H1 (cell line): ENCODE results near the gene ZSWIM7.

Experiments
- BRCA1 ChIP-seq: IDR thresholded peaks from 2 replicates; pipeline ENCODE4 v1.6.1; 2012; ENCODE audit warnings: low read depth, low read length, improper control_type of control experiment
- EP300 ChIP-seq, 2 experiments: IDR thresholded peaks; 1 replicate in 1 of 2; 2 replicates in 1 of 2; pipeline ENCODE4 v1.6.1; 2011 to 2012; ENCODE audit warnings: low read depth in 2 of 2, low read length in 2 of 2, mild to moderate bottlenecking in 2 of 2, borderline replicate concordance in 1 of 2, inconsistent platforms in 1 of 2, moderate library complexity in 1 of 2
- MAFK ChIP-seq: IDR thresholded peaks from 2 replicates; pipeline ENCODE4 v1.6.1; 2012; ENCODE audit warnings: low read depth, mild to moderate bottlenecking, improper control_type of control experiment, low read length
- POLR2A ChIP-seq, 2 experiments: IDR thresholded peaks; 1 replicate in 1 of 2; 2 replicates in 1 of 2; pipeline ENCODE4 v1.6.1; 2011; ENCODE audit warnings: low read depth in 2 of 2, low read length in 2 of 2, mild to moderate bottlenecking in 2 of 2; ENCODE audit errors: control extremely low read depth in 1 of 2
- SP1 ChIP-seq: IDR thresholded peaks from 2 replicates; pipeline ENCODE4 v1.6.1; 2011; ENCODE audit warnings: low read depth, low read length
- SRF ChIP-seq: IDR thresholded peaks from 2 replicates; pipeline ENCODE4 v1.6.1; 2011; ENCODE audit warnings: mild to moderate bottlenecking, low read depth, low read length, moderate library complexity
- TAF1 ChIP-seq: IDR thresholded peaks from 2 replicates; pipeline ENCODE4 v1.6.1; 2011; ENCODE audit warnings: mild to moderate bottlenecking, low read depth, low read length
- TF ChIP-seq, protein P1 (sequence below): IDR thresholded peaks from 2 replicates; pipeline ENCODE4 v1.6.1; 2011; ENCODE audit warnings: low read length, improper control_type of control experiment
- TF ChIP-seq, protein P2 (sequence below), 3 experiments: IDR thresholded peaks; 1 replicate in 2 of 3; 2 replicates in 1 of 3; pipeline versions ENCODE4 v1.5.1 to v1.6.1; 2011; ENCODE audit warnings: low read length in 3 of 3, mild to moderate bottlenecking in 3 of 3, inconsistent platforms in 2 of 3, low read depth in 1 of 3, moderate library complexity in 1 of 3; ENCODE audit not compliant: insufficient read depth in 1 of 3; ENCODE audit errors: control extremely low read depth in 1 of 3

DNA sequence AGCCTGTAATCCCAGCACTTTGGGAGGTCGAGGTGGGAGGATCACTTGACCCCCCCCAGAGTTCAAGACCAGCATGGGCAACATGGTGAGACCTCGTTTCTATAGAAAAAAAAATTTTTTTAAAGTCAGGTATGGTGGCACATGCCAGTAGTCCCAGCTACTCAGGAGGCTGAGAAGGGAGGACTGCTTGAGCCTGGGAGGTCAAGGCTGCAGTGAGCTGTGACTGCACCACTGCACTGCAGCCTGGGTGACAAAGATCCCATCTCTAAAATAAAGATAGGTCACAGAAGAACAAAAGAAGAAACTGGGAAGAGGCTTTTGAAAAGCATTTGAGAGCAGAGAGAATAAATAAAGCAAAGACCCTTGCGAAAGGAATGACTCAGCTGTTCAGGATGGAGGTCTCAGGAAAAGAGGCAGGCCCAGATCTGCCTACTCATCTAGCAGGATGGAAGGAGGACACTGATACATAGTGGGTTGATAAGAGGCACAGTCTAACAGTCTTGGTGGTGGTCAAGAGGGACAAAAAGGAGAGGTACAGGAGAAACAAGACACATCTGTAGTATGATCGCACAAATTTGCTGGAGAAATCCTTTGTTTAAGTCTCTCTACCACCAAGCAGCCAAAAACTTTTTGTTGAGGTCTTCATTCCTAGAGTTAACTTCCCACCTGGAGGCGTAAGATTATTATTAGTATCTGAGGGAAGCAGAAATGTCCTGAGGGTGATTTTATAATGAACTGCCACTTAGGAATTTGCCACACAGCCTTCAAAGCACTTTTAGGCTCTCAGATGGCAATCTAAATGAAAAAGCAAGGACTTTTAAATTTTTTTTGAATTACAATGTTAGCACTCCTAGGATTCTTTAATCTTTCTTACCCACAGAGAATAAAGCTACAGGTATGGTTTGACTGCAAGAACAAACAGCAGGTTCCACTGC is 17.6 kb downstream of the ZSWIM7 start:
- TF ChIP-seq BRCA1 (no peak), TAF1 (no peak), SRF (no peak), MAFK (peak; percentile 60), POLR2A (IDR thresholded peaks at IDR 0.05; ENCODE audit: control extremely low read depth in 1 of 2, low read depth in 2 of 2, low read length in 2 of 2) (no peak), SP1 (no peak), EP300 (IDR thresholded peaks at IDR 0.05; ENCODE audit: borderline replicate concordance in 1 of 2, low read depth in 2 of 2, low read length in 2 of 2) (no peak)
- TF ChIP-seq, protein P1, sequence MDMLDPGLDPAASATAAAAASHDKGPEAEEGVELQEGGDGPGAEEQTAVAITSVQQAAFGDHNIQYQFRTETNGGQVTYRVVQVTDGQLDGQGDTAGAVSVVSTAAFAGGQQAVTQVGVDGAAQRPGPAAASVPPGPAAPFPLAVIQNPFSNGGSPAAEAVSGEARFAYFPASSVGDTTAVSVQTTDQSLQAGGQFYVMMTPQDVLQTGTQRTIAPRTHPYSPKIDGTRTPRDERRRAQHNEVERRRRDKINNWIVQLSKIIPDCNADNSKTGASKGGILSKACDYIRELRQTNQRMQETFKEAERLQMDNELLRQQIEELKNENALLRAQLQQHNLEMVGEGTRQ, result no peak
- TF ChIP-seq, protein P2, sequence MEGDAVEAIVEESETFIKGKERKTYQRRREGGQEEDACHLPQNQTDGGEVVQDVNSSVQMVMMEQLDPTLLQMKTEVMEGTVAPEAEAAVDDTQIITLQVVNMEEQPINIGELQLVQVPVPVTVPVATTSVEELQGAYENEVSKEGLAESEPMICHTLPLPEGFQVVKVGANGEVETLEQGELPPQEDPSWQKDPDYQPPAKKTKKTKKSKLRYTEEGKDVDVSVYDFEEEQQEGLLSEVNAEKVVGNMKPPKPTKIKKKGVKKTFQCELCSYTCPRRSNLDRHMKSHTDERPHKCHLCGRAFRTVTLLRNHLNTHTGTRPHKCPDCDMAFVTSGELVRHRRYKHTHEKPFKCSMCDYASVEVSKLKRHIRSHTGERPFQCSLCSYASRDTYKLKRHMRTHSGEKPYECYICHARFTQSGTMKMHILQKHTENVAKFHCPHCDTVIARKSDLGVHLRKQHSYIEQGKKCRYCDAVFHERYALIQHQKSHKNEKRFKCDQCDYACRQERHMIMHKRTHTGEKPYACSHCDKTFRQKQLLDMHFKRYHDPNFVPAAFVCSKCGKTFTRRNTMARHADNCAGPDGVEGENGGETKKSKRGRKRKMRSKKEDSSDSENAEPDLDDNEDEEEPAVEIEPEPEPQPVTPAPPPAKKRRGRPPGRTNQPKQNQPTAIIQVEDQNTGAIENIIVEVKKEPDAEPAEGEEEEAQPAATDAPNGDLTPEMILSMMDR (IDR thresholded peaks at IDR 0.05; ENCODE audit: control extremely low read depth in 1 of 3, insufficient read depth in 1 of 3, low read depth in 1 of 3, low read length in 3 of 3), result no peak
